Activated B cell treated with CpG ODN at 0.5 μM for 24 hours (primary cell): ENCODE results near the gene NKD2. TPM values are rescaled to one million over a fixed set of nuclear protein-coding genes. Genes with fewer than 3 reads are reported as not detected.
"Not testable (repeated sequence)": the region's sequence is repeated elsewhere in the genome, so short reads cannot be mapped to it uniquely, and the experiment has no call there.

ENCODE experiments used
- ATAC-seq: fragments of 200-7000 bp; cut with Tn5 transposase; one replicate; pipeline ENCODE4 v1.10.0; 2021; ENCODE audit warnings: low read depth, mild to moderate bottlenecking, moderate library complexity
- CTCF ChIA-PET: fragments of 350-600 bp; sonication (Branson Sonifier 250); formaldehyde crosslinking; loops from one replicate; lab custom pipeline; 2021; ENCODE audit warnings: antibody characterized with exemption; lab: Charles Lee
- POLR2A ChIA-PET: fragments of 350-600 bp; sonication (Branson Sonifier 250); formaldehyde crosslinking; loops from one replicate; lab custom pipeline; 2021; ENCODE audit warnings: antibody characterized with exemption; lab: Charles Lee
- DNase-seq: peaks from one replicate; pipeline ENCODE4 v3.0.0; 2022
- H3K27ac Mint-ChIP-seq: one replicate; pipeline ENCODE4 v1.8.0; 2020; ENCODE audit warnings: mixed read lengths
- H3K27me3 Mint-ChIP-seq: one replicate; pipeline ENCODE4 v1.8.0; 2021; ENCODE audit warnings: mixed read lengths
- H3K36me3 Mint-ChIP-seq: one replicate; pipeline ENCODE4 v1.8.0; 2021; ENCODE audit warnings: low read depth, mixed read lengths
- H3K4me1 Mint-ChIP-seq: one replicate; pipeline ENCODE4 v1.8.0; 2021; ENCODE audit warnings: mixed read lengths
- H3K4me3 Mint-ChIP-seq: one replicate; pipeline ENCODE4 v1.8.0; 2020; ENCODE audit warnings: mild to moderate bottlenecking, mixed read lengths
- H3K9me3 Mint-ChIP-seq: one replicate; pipeline ENCODE4 v1.8.0; 2020; ENCODE audit warnings: mixed read lengths
- CTCF ChIP-seq: fragments of 200-600 bp; IDR thresholded peaks from one replicate; pipeline ENCODE4 v1.8.0; 2022; ENCODE audit warnings: antibody characterized with exemption, mild to moderate bottlenecking
- intact Hi-C: fragments of 100-400 bp; cut with micrococcal nuclease; formaldehyde crosslinking; loops from one replicate; pipeline ENCODE4 v1.15.1; 2024
- total RNA-seq: library from RNA; stranded (reverse); gene quantifications from 2 replicates; pipeline ENCODE4 v1.2.3, GENCODE V29; 2022

Gene NKD2
- total RNA-seq, 1 donor from 2014 or later = 0.16 TPM

- no peak overlapping the region for H3K4me3 Mint-ChIP-seq
- H3K9me3 Mint-ChIP-seq = no peaks in the 10 kb centered on the region
- ATAC-seq (no peak), DNase-seq (no peak)
- H3K4me1 Mint-ChIP-seq = no peaks in the 10 kb centered on the region
- no peaks in the 10 kb centered on the region for H3K36me3 Mint-ChIP-seq
- H3K27ac Mint-ChIP-seq = no peak overlapping the region
- H3K27me3 Mint-ChIP-seq = no peaks in the 10 kb centered on the region
- no peak for TF ChIP-seq CTCF
- ChIA-PET POLR2A (no interaction called here), CTCF (no interaction called here)
- intact Hi-C loops = no loop called here
These were observed 10.0 kb downstream of the NKD2 start for GRCh38 chr5:1018596-1018995.

- DNase-seq (no peak), ATAC-seq (no peak)
- no peak overlapping the region for H3K27ac Mint-ChIP-seq
- H3K4me1 Mint-ChIP-seq = no peaks in the 10 kb centered on the region
- no peak overlapping the region for H3K4me3 Mint-ChIP-seq
- no peak for TF ChIP-seq CTCF
- ChIA-PET POLR2A (interaction anchor here (0.6 kb wide), 1 partner anchor 493 kb away, joined by 4 read pairs; no protein-coding TSS in a partner anchor), CTCF (no interaction called here)
- H3K27me3 Mint-ChIP-seq = no peaks in the 10 kb centered on the region
- no peaks in the 10 kb centered on the region for H3K9me3 Mint-ChIP-seq
- intact Hi-C loops = no loop called here
- no peaks in the 10 kb centered on the region for H3K36me3 Mint-ChIP-seq
These were observed 10.7 kb downstream of the NKD2 start for GRCh38 chr5:1019001-1019905.

- ChIA-PET CTCF (no interaction called here), POLR2A (no interaction called here)
- Mint-ChIP-seq H3K9me3 (no peaks in the 10 kb centered on the region), H3K4me1 (no peaks in the 10 kb centered on the region), H3K36me3 (no peaks in the 10 kb centered on the region), H3K27me3 (no peaks in the 10 kb centered on the region), H3K4me3 (no peak overlapping the region), H3K27ac (peak overlapping the region; percentile 1)
- no peak for TF ChIP-seq CTCF
- intact Hi-C loops = no loop called here
- DNase-seq = no peak
- ATAC-seq = no peak
These were observed 11.9 kb downstream of the NKD2 start for GRCh38 chr5:1020452-1020961.

DNA sequence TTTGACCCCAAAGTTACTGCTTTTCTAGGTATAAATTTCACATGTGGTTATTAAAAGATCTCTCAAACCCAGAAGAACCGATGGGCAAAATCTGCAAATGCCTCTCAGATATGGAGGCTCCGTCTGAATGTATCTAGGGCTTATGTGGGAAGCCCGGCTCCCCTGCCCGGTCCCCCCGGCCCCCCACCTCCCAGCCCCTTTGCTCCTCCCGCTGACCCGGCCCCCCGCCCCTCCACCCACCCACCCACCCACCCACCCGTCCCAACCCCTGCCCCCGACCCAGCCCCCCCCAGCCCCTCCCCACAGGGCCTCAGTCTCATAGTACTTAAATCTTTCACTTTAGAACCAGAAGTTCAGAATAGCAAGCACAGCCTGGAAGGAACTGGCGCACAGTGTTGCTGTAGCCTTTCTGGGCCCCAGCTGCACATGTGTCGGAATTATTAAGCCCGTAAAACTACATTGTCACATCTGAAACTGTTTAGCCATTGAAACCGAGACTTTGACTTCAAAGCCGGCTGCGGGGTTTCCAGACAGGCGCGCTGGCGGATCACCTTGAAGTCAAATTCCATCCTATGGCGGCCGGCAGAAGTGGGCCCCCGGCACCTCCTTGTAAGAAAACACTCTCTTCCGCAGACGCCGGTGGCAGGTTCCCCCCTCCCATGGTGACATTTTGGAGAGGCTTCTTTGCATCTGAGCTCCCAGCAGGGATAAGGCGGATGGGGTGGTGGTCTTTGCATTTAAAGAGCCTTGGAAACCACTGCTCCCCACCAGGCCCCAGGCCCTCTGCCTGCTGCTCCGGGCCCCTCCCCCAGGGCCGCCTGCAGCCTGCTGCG lies 12.8 kb downstream of the NKD2 start:
- CTCF ChIA-PET = no interaction called here

GRCh38 chr5:1021969-1022336 lies 13.4 kb downstream of the NKD2 start:
- H3K4me1 Mint-ChIP-seq, CTCF ChIA-PET, H3K27ac Mint-ChIP-seq, H3K36me3 Mint-ChIP-seq, DNase-seq, H3K9me3 Mint-ChIP-seq, H3K4me3 Mint-ChIP-seq, POLR2A ChIA-PET, ATAC-seq, H3K27me3 Mint-ChIP-seq, intact Hi-C loops: not testable (repeated sequence)

More for the DNA sequence above, 12.8 kb downstream of the NKD2 start:
- Mint-ChIP-seq H3K36me3 (no peaks in the 10 kb centered on the region), H3K27me3 (no peaks in the 10 kb centered on the region), H3K27ac (no peak overlapping the region), H3K4me3 (no peak overlapping the region), H3K9me3 (no peaks in the 10 kb centered on the region), H3K4me1 (no peaks in the 10 kb centered on the region)
- intact Hi-C loops = no loop called here
- no peak for TF ChIP-seq CTCF
- POLR2A ChIA-PET = no interaction called here
- ATAC-seq (no peak), DNase-seq (no peak)
